H9 (cell line): ENCODE measurements around the gene WWC1. TPM values are rescaled to one million over a fixed set of nuclear protein-coding genes. Genes with fewer than 3 reads are reported as not detected.
A peak's percentile ranks its signal among the peaks of the same experiment; 100 is the strongest.

ENCODE experiments used
- DNase-seq: peaks from one replicate; pipeline ENCODE4 v3.0.0-alpha.2; 2017
- H2AFZ ChIP-seq: one replicate; pipeline ENCODE4 v1.6.1; 2013; ENCODE audit warnings: mild to moderate bottlenecking, low read length, control low read depth, moderate library complexity
- H2AK5ac ChIP-seq: 2 replicates; pipeline ENCODE4 v1.6.1; 2013; ENCODE audit warnings: low read length, control low read depth, mixed read lengths; ENCODE audit not compliant: insufficient read length
- H2BK120ac ChIP-seq: one replicate; pipeline ENCODE4 v1.6.1; 2013; ENCODE audit warnings: low read depth, mild to moderate bottlenecking, low read length, control low read depth, inconsistent platforms; ENCODE audit not compliant: poor library complexity, severe bottlenecking
- H2BK12ac ChIP-seq: 2 replicates; pipeline ENCODE4 v1.6.1; 2013; ENCODE audit warnings: low read length, control low read depth, mixed read lengths, low read depth; ENCODE audit not compliant: insufficient read length
- H2BK15ac ChIP-seq: 2 replicates; pipeline ENCODE4 v1.6.1; 2013; ENCODE audit warnings: low read depth, low read length, control low read depth
- H2BK20ac ChIP-seq: one replicate; pipeline ENCODE4 v1.6.1; 2013; ENCODE audit warnings: low read depth, mild to moderate bottlenecking, low read length, control low read depth, inconsistent platforms; ENCODE audit not compliant: poor library complexity, severe bottlenecking
- H2BK5ac ChIP-seq: 2 replicates; pipeline ENCODE4 v1.6.1; 2013; ENCODE audit warnings: low read length, control low read depth, mixed read lengths; ENCODE audit not compliant: insufficient read length
- H3K14ac ChIP-seq: 2 replicates; pipeline ENCODE4 v1.6.1; 2013; ENCODE audit warnings: low read length, control low read depth; ENCODE audit not compliant: insufficient read depth
- H3K18ac ChIP-seq: 2 replicates; pipeline ENCODE4 v1.6.1; 2013; ENCODE audit warnings: low read depth, mild to moderate bottlenecking, mixed read lengths, low read length, control low read depth; ENCODE audit not compliant: insufficient read length
- H3K23ac ChIP-seq: 2 replicates; pipeline ENCODE4 v1.6.1; 2013; ENCODE audit warnings: low read length, control low read depth, mixed read lengths, low read depth; ENCODE audit not compliant: insufficient read length
- H3K23me2 ChIP-seq: 2 replicates; pipeline ENCODE4 v1.6.1; 2013; ENCODE audit warnings: low read depth, mild to moderate bottlenecking, mixed read lengths, low read length, control low read depth; ENCODE audit not compliant: insufficient read length, poor library complexity, severe bottlenecking
- H3K27ac ChIP-seq: 2 replicates; pipeline ENCODE4 v1.5.1; 2013; ENCODE audit warnings: low read length, control low read depth, mixed read lengths, low read depth; ENCODE audit not compliant: insufficient read length
- H3K27me3 ChIP-seq: 2 replicates; pipeline ENCODE4 v1.6.1; 2013; ENCODE audit warnings: low read length, control low read depth, inconsistent platforms; ENCODE audit not compliant: insufficient read depth
- H3K4ac ChIP-seq: 2 replicates; pipeline ENCODE4 v1.6.1; 2013; ENCODE audit warnings: low read depth, mild to moderate bottlenecking, control low read depth, inconsistent platforms, low read length, moderate library complexity
- H3K4me1 ChIP-seq: 2 replicates; pipeline ENCODE4 v1.6.1; 2013; ENCODE audit warnings: low read length, control low read depth, inconsistent platforms; ENCODE audit not compliant: insufficient read depth
- H3K4me2 ChIP-seq: 2 replicates; pipeline ENCODE4 v1.6.1; 2013; ENCODE audit warnings: low read length, control low read depth, mixed read lengths; ENCODE audit not compliant: insufficient read length, insufficient read depth
- H3K56ac ChIP-seq: 2 replicates; pipeline ENCODE4 v1.6.1; 2013; ENCODE audit warnings: low read depth, mild to moderate bottlenecking, mixed read lengths, low read length, control low read depth; ENCODE audit not compliant: insufficient read length
- H3K79me1 ChIP-seq: 2 replicates; pipeline ENCODE4 v1.6.1; 2013; ENCODE audit warnings: low read depth, mild to moderate bottlenecking, moderate library complexity, low read length, control low read depth, inconsistent platforms; ENCODE audit not compliant: insufficient read depth, poor library complexity, severe bottlenecking
- H3K79me2 ChIP-seq: 2 replicates; pipeline ENCODE4 v1.6.1; 2013; ENCODE audit warnings: low read length, control low read depth, inconsistent platforms; ENCODE audit not compliant: insufficient read depth
- H3K9ac ChIP-seq: 2 replicates; pipeline ENCODE4 v1.6.1; 2013; ENCODE audit warnings: low read length, control low read depth, mixed read lengths; ENCODE audit not compliant: insufficient read length; ENCODE audit errors: extremely low read depth
- H3K9me3 ChIP-seq: one replicate; pipeline ENCODE4 v1.6.1; 2013; ENCODE audit warnings: low read depth, low read length, inconsistent platforms; ENCODE audit not compliant: control insufficient read depth
- H3T11ph ChIP-seq: one replicate; pipeline ENCODE4 v1.6.1; 2013; ENCODE audit warnings: mild to moderate bottlenecking, low read length, control low read depth, inconsistent platforms
- H4K20me1 ChIP-seq: one replicate; pipeline ENCODE4 v1.6.1; 2013; ENCODE audit not compliant: control insufficient read depth, insufficient read length, insufficient read depth
- H4K5ac ChIP-seq: 2 replicates; pipeline ENCODE4 v1.6.1; 2013; ENCODE audit warnings: low read depth, mild to moderate bottlenecking, mixed read lengths, low read length, control low read depth; ENCODE audit not compliant: insufficient read length
- H4K8ac ChIP-seq: replicated peaks from 2 replicates; pipeline ENCODE4 v1.6.1; 2013; ENCODE audit warnings: low read length, control low read depth, mixed read lengths, low read depth; ENCODE audit not compliant: insufficient read length
- H4K91ac ChIP-seq: 2 replicates; pipeline ENCODE4 v1.6.1; 2013; ENCODE audit warnings: low read depth, mild to moderate bottlenecking, moderate library complexity, mixed read lengths, low read length, control low read depth; ENCODE audit not compliant: insufficient read length
- H3K27ac Mint-ChIP-seq, 3 experiments: 2 replicates in 2 of 3; 3 replicates in 1 of 3; pipeline ENCODE4 v1.8.0; 2020 to 2021; ENCODE audit warnings: mixed read lengths in 3 of 3, mild to moderate bottlenecking in 1 of 3, moderate library complexity in 1 of 3
- H3K27me3 Mint-ChIP-seq: 2 replicates; pipeline ENCODE4 v1.8.0; 2021; ENCODE audit warnings: low read depth, mild to moderate bottlenecking, moderate library complexity, mixed read lengths
- H3K36me3 Mint-ChIP-seq, 3 experiments: 2 replicates in 2 of 3; 3 replicates in 1 of 3; pipeline ENCODE4 v1.8.0; 2020 to 2021; ENCODE audit warnings: low read depth in 3 of 3, mixed read lengths in 3 of 3; ENCODE audit not compliant: insufficient read depth in 1 of 3
- H3K4me1 Mint-ChIP-seq, 2 experiments: 2 replicates each; pipeline ENCODE4 v1.8.0; 2020; ENCODE audit warnings: mixed read lengths in 2 of 2
- H3K4me3 Mint-ChIP-seq, 2 experiments: 2 replicates in 1 of 2; 3 replicates in 1 of 2; pipeline ENCODE4 v1.8.0; 2020 to 2021; ENCODE audit warnings: mild to moderate bottlenecking in 2 of 2, mixed read lengths in 2 of 2, moderate library complexity in 1 of 2
- H3K9me3 Mint-ChIP-seq, 2 experiments: 2 replicates in 1 of 2; 3 replicates in 1 of 2; pipeline ENCODE4 v1.8.0; 2020; ENCODE audit warnings: mild to moderate bottlenecking in 2 of 2, mixed read lengths in 2 of 2, moderate library complexity in 1 of 2
- WGBS: extraction: QIAGEN DNeasy Blood & Tissue Kit; methylation state at CpG from one replicate; pipeline ENCODE4 v1.1.7; 2013; ENCODE audit warnings: missing lambda C conversion rate, low lambda C conversion rate, mixed read lengths; ENCODE audit not compliant: insufficient read length; ENCODE audit errors: extremely low coverage; 5-methylcytosine and 5-hydroxymethylcytosine counted together
- total RNA-seq: library from RNA; stranded (reverse); gene quantifications from 2 replicates; pipeline ENCODE4 v1.2.1, GENCODE V29; 2021
- TF ChIP-seq, protein P1 (sequence below): fragments of 200-600 bp; sonication (generic); conservative IDR thresholded peaks from 3 replicates; pipeline ENCODE4 v1.8.0; 2021; ENCODE audit warnings: antibody characterized with exemption, mild to moderate bottlenecking

Gene WWC1
- total RNA-seq, 1 experiment from 2014 or later = 28.2 TPM

DNA sequence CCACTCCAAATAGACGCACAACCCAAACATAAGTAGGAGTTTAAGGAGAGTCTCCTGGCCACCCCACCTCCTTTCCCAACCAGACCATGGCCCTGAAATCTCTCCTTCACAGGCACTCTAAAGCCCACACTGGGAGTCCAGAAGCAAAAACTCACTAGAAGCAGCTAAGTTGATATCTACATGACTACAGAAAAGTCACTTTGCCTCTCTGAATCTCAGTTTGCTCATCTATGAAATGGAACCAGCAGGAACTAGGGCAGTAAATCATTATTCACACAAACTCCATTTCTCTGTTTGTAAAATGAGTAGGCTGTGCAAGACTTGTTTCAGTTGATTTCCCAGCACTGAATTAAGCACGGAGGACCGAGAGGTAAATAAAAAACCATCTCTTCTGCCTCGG, 4.1 kb upstream of the WWC1 start:
- peak overlapping the region in 1 of 3 experiments; percentile 6; a peak in 1 of 7 replicates for H3K27ac Mint-ChIP-seq
- H3K9me3 ChIP-seq = no peaks in the 10 kb centered on the region
- H2BK15ac ChIP-seq = no peak overlapping the region
- peaks cover under 1% of the 10 kb centered on the region; the same call in 1 of the 2 replicates for H3K4me1 ChIP-seq
- no peaks in the 10 kb centered on the region for H4K20me1 ChIP-seq
- H3K23ac ChIP-seq = no peak overlapping the region
- no peak overlapping the region for H2BK120ac ChIP-seq
- H3K4me1 Mint-ChIP-seq = peaks cover 33 to 43% of the 10 kb centered on the region in 2 experiments
- H3K4me3 Mint-ChIP-seq = no peak overlapping the region
- H3K27me3 Mint-ChIP-seq = peaks cover 30% of the 10 kb centered on the region
- H3K23me2 ChIP-seq = peaks cover 4% of the 10 kb centered on the region
- TF ChIP-seq, protein P1, sequence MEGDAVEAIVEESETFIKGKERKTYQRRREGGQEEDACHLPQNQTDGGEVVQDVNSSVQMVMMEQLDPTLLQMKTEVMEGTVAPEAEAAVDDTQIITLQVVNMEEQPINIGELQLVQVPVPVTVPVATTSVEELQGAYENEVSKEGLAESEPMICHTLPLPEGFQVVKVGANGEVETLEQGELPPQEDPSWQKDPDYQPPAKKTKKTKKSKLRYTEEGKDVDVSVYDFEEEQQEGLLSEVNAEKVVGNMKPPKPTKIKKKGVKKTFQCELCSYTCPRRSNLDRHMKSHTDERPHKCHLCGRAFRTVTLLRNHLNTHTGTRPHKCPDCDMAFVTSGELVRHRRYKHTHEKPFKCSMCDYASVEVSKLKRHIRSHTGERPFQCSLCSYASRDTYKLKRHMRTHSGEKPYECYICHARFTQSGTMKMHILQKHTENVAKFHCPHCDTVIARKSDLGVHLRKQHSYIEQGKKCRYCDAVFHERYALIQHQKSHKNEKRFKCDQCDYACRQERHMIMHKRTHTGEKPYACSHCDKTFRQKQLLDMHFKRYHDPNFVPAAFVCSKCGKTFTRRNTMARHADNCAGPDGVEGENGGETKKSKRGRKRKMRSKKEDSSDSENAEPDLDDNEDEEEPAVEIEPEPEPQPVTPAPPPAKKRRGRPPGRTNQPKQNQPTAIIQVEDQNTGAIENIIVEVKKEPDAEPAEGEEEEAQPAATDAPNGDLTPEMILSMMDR = no peak
- H3K18ac ChIP-seq = no peak overlapping the region
- H3K79me1 ChIP-seq = no peaks in the 10 kb centered on the region
- H2BK20ac ChIP-seq = no peak overlapping the region
- no CpG with 5 or more reads among the region's 4 CpGs for WGBS
- H3K36me3 Mint-ChIP-seq = no peaks in the 10 kb centered on the region
- no peak overlapping the region for H3K14ac ChIP-seq
- no peak overlapping the region for H2AK5ac ChIP-seq
- H2AFZ ChIP-seq = no peak overlapping the region
- H4K91ac ChIP-seq = no peak overlapping the region
- no peaks in the 10 kb centered on the region for H3K79me2 ChIP-seq
- H2BK5ac ChIP-seq = no peak overlapping the region
- no peak overlapping the region for H3T11ph ChIP-seq
- H3K27ac ChIP-seq = no peak overlapping the region
- H3K4me2 ChIP-seq = no peak overlapping the region
- DNase-seq = no peak
- H3K4ac ChIP-seq = no peak overlapping the region
- no peaks in the 10 kb centered on the region for H3K27me3 ChIP-seq
- H3K9me3 Mint-ChIP-seq = no peaks in the 10 kb centered on the region; a peak in 1 of 5 replicates
- H4K5ac ChIP-seq = no peak overlapping the region
- no peak overlapping the region for H4K8ac ChIP-seq
- no peak overlapping the region for H3K9ac ChIP-seq
- no peak overlapping the region for H3K56ac ChIP-seq
- H2BK12ac ChIP-seq = no peak overlapping the region
